PC-3 (cell line): ENCODE measurements around the gene KIAA0513. TPM values are rescaled to one million over a fixed set of nuclear protein-coding genes. Genes with fewer than 3 reads are reported as not detected.
"Not testable (repeated sequence)": the region's sequence is repeated elsewhere in the genome, so short reads cannot be mapped to it uniquely, and the experiment has no call there.

Experiments used
- ATAC-seq: fragments of 200-7000 bp; cut with Tn5 transposase; 2 replicates; pipeline ENCODE4 v1.9.1; 2020; ENCODE audit warnings: mild to moderate bottlenecking, moderate library complexity
- BruUV-seq: library from RNA; stranded (reverse); fragments of 400-500 nt; replicated peaks from 2 replicates; lab custom pipeline; 2021; lab: Mats Ljungman, UMichigan
- CTCF ChIA-PET: fragments of 300-600 bp; sonication (Branson Sonifier 250); formaldehyde crosslinking; loops from one replicate; lab custom pipeline; 2022; ENCODE audit warnings: antibody characterized with exemption; lab: Charles Lee
- POLR2A ChIA-PET: fragments of 300-600 bp; sonication (Branson Sonifier 250); formaldehyde crosslinking; loops from one replicate; lab custom pipeline; 2022; ENCODE audit warnings: antibody characterized with exemption; ENCODE audit not compliant: unreplicated experiment; lab: Charles Lee
- DNase-seq: peaks from one replicate; pipeline ENCODE4 v3.0.0-alpha.2; 2015
- H2AFZ ChIP-seq: fragments of 300-600 bp; sonication (generic); 2 replicates; pipeline ENCODE4 v1.6.0; 2016; ENCODE audit warnings: antibody characterized with exemption, low read length
- H3F3A ChIP-seq: fragments of 300-600 bp; sonication (generic); one replicate; pipeline ENCODE4 v1.6.0; 2017; ENCODE audit warnings: antibody characterized with exemption, low read length, control low read depth, mild to moderate bottlenecking; ENCODE audit not compliant: unreplicated experiment
- H3K27ac ChIP-seq: fragments of 300-600 bp; sonication (generic); 2 replicates; pipeline ENCODE4 v1.5.1; 2016; ENCODE audit warnings: mild to moderate bottlenecking, low read length
- H3K27me3 ChIP-seq: fragments of 300-600 bp; sonication (generic); 2 replicates; pipeline ENCODE4 v1.6.1; 2016; ENCODE audit warnings: low read length, mixed read lengths
- H3K36me3 ChIP-seq: fragments of 300-600 bp; sonication (generic); 2 replicates; pipeline ENCODE4 v1.6.1; 2016; ENCODE audit warnings: low read depth, mixed run types, low read length, mixed read lengths
- H3K4me1 ChIP-seq: fragments of 300-600 bp; sonication (generic); 2 replicates; pipeline ENCODE4 v1.5.1; 2016; ENCODE audit warnings: low read length; ENCODE audit not compliant: insufficient read depth
- H3K4me2 ChIP-seq: fragments of 300-600 bp; sonication (generic); 2 replicates; pipeline ENCODE4 v1.6.0; 2016; ENCODE audit warnings: low read length
- H3K4me3 ChIP-seq: fragments of 300-600 bp; sonication (generic); 2 replicates; pipeline ENCODE4 v1.5.1; 2016; ENCODE audit warnings: mild to moderate bottlenecking, low read length, mixed read lengths
- H3K79me2 ChIP-seq: fragments of 300-600 bp; sonication (generic); 2 replicates; pipeline ENCODE4 v1.6.1; 2017; ENCODE audit warnings: low read length, mixed read lengths
- H3K9ac ChIP-seq: fragments of 300-600 bp; sonication (generic); 2 replicates; pipeline ENCODE4 v1.6.0; 2016; ENCODE audit warnings: mild to moderate bottlenecking, low read length
- H3K9me2 ChIP-seq: fragments of 300-600 bp; sonication (generic); replicated peaks from 2 replicates; pipeline ENCODE4 v1.6.1; 2016; ENCODE audit warnings: mixed run types, low read length, mixed read lengths
- H3K9me3 ChIP-seq: fragments of 300-600 bp; sonication (generic); 2 replicates; pipeline ENCODE4 v1.6.1; 2016; ENCODE audit warnings: low read length, mixed read lengths
- H4K20me1 ChIP-seq: fragments of 300-600 bp; sonication (generic); 2 replicates; pipeline ENCODE4 v1.6.1; 2016; ENCODE audit warnings: low read length, mixed read lengths
- CTCF ChIP-seq: fragments of 300-600 bp; sonication (generic); conservative IDR thresholded peaks from 2 replicates; pipeline ENCODE4 v1.5.1; 2017; ENCODE audit warnings: antibody characterized with exemption, low read depth, mild to moderate bottlenecking, low read length
- EZH2 ChIP-seq: fragments of 300-600 bp; sonication (generic); IDR thresholded peaks from one replicate; pipeline ENCODE4 v1.6.1; 2017; ENCODE audit warnings: antibody characterized with exemption, mild to moderate bottlenecking, low read length; ENCODE audit not compliant: unreplicated experiment
- EZH2phosphoT487 ChIP-seq: fragments of 300-600 bp; sonication (generic); IDR thresholded peaks from 2 replicates; pipeline ENCODE4 v1.6.1; 2018; ENCODE audit warnings: mild to moderate bottlenecking, antibody characterized with exemption, low read length, borderline replicate concordance
- intact Hi-C: fragments of 100-400 bp; cut with micrococcal nuclease; formaldehyde crosslinking; loops from 2 replicates; pipeline ENCODE4 v1.9.0; 2023
- total RNA-seq: library from RNA; depleted of rRNA; stranded (reverse); fragments of >200 nt; gene quantifications from 2 replicates; pipeline ENCODE4 v1.2.3, GENCODE V29; 2014

Gene KIAA0513
- total RNA-seq, 1 experiment from 2014 or later = 7.8 TPM

- peaks cover 42% of the 10 kb centered on the region for H3K4me1 ChIP-seq
- 0 out of 2 replicates have a peak, but pooled peaks cover 6% of the 10 kb centered on the region for H3K79me2 ChIP-seq
- no peaks in the 10 kb centered on the region for H3K9me3 ChIP-seq
- ATAC-seq (no peak), DNase-seq (peak; percentile 31)
- no peaks in the 10 kb centered on the region for H3K9me2 ChIP-seq
- H2AFZ ChIP-seq = no peak overlapping the region
- intact Hi-C loops = no loop called here
- TF ChIP-seq EZH2phosphoT487 = no peak
- no peak for TF ChIP-seq CTCF
- TF ChIP-seq EZH2 = no peak
- CTCF ChIA-PET = interaction anchor here (0.6 kb wide), 1 partner anchor 725 kb away, joined by 4 read pairs; no protein-coding TSS in a partner anchor
- H4K20me1 ChIP-seq = no peaks in the 10 kb centered on the region
- H3K36me3 ChIP-seq = no peaks in the 10 kb centered on the region
- H3F3A ChIP-seq = no peaks in the 10 kb centered on the region
- no peak overlapping the region for H3K4me3 ChIP-seq
- POLR2A ChIA-PET = interaction anchor here (0.6 kb wide), 1 partner anchor 20 kb away, joined by 3 read pairs; no protein-coding TSS in a partner anchor
- no peaks in the 10 kb centered on the region for H3K27me3 ChIP-seq
- no peak overlapping the region for H3K4me2 ChIP-seq
- BruUV-seq = no TSS peak
- H3K9ac ChIP-seq = no peak overlapping the region
- H3K27ac ChIP-seq = no peak overlapping the region; the same call in 1 of the 2 replicates
These were observed 3.9 kb downstream of the KIAA0513 start for GRCh38 chr16:85031451-85031850.

- BruUV-seq, POLR2A ChIA-PET, CTCF ChIA-PET, H3K9ac ChIP-seq, H3K79me2 ChIP-seq, H3K4me2 ChIP-seq, H3K27ac ChIP-seq, H3K27me3 ChIP-seq, H3K36me3 ChIP-seq, H3F3A ChIP-seq, H3K4me3 ChIP-seq, intact Hi-C loops, H4K20me1 ChIP-seq, DNase-seq, H3K9me3 ChIP-seq, H2AFZ ChIP-seq, H3K9me2 ChIP-seq, ATAC-seq: not testable (repeated sequence)
- H3K4me1 ChIP-seq = peaks cover 44% of the 10 kb centered on the region
These were observed 4.6 kb downstream of the KIAA0513 start for GRCh38 chr16:85032187-85032586.

GRCh38 chr16:85033171-85033570 is 5.6 kb downstream of the KIAA0513 start:
- H3K4me3 ChIP-seq = no peak overlapping the region
- H3F3A ChIP-seq = no peaks in the 10 kb centered on the region
- no peaks in the 10 kb centered on the region for H3K9me3 ChIP-seq
- H3K4me1 ChIP-seq = peaks cover 47% of the 10 kb centered on the region
- ATAC-seq = no peak
- H3K27ac ChIP-seq = no peak overlapping the region
- H3K4me2 ChIP-seq = no peak overlapping the region
- H3K79me2 ChIP-seq = 0 out of 2 replicates have a peak, but pooled peaks cover 6% of the 10 kb centered on the region
- no peak for DNase-seq
- no peaks in the 10 kb centered on the region for H4K20me1 ChIP-seq
- no peaks in the 10 kb centered on the region for H3K36me3 ChIP-seq
- CTCF ChIA-PET = no interaction called here
- POLR2A ChIA-PET = no interaction called here
- no TSS peak for BruUV-seq
- no peak overlapping the region for H2AFZ ChIP-seq
- H3K27me3 ChIP-seq = no peaks in the 10 kb centered on the region
- no peak overlapping the region for H3K9ac ChIP-seq
- H3K9me2 ChIP-seq = no peaks in the 10 kb centered on the region
- intact Hi-C loops = no loop called here
- no peak for TF ChIP-seq CTCF
- TF ChIP-seq EZH2 = no peak
- TF ChIP-seq EZH2phosphoT487 = no peak
